GM12891 (cell line): ENCODE measurements around the gene CARD8.

Source experiments
- POLR2A ChIP-seq: IDR thresholded peaks from 2 replicates; pipeline ENCODE4 v1.6.1; 2011; ENCODE audit warnings: low read depth, low read length, control low read depth
- POLR2AphosphoS5 ChIP-seq: IDR thresholded peaks from 2 replicates; pipeline ENCODE4 v1.6.1; 2011; ENCODE audit warnings: low read depth, low read length, control low read depth

- TF ChIP-seq POLR2A, result no peak
- no peak for TF ChIP-seq POLR2AphosphoS5
These were observed 73.3 kb downstream of the CARD8 start for GRCh38 chr19:48182434-48182833.
